Activated CD4-positive, alpha-beta T cell treated with anti-CD3 and anti-CD28 coated beads, Interleukin-2, amount 10 ng/mL, durations not matched to agents 7 days and 5 days (primary cell): ENCODE measurements around the gene BTBD9. TPM values are rescaled to one million over a fixed set of nuclear protein-coding genes. Genes with fewer than 3 reads are reported as not detected.

Experiments used
- CTCF ChIA-PET: fragments of 350-600 bp; sonication (Branson Sonifier 250); formaldehyde crosslinking; loops from one replicate; lab custom pipeline; 2021; ENCODE audit warnings: antibody characterized with exemption; lab: Charles Lee
- POLR2A ChIA-PET: fragments of 350-600 bp; sonication (Branson Sonifier 250); formaldehyde crosslinking; loops from one replicate; lab custom pipeline; 2021; ENCODE audit warnings: antibody characterized with exemption; lab: Charles Lee
- DNase-seq: peaks from one replicate; pipeline ENCODE4 v3.0.0-alpha.2; 2020
- H3K27ac Mint-ChIP-seq: one replicate; pipeline ENCODE4 v1.8.0; 2021; ENCODE audit warnings: mild to moderate bottlenecking, moderate library complexity, mixed read lengths
- H3K27me3 Mint-ChIP-seq: one replicate; pipeline ENCODE4 v1.8.0; 2021; ENCODE audit warnings: mixed read lengths
- H3K36me3 Mint-ChIP-seq: one replicate; pipeline ENCODE4 v1.8.0; 2021; ENCODE audit warnings: low read depth, mixed read lengths
- H3K4me1 Mint-ChIP-seq: one replicate; pipeline ENCODE4 v1.8.0; 2021; ENCODE audit warnings: mixed read lengths
- H3K4me3 Mint-ChIP-seq: one replicate; pipeline ENCODE4 v1.8.0; 2021; ENCODE audit warnings: mild to moderate bottlenecking, moderate library complexity, mixed read lengths
- H3K9me3 Mint-ChIP-seq: one replicate; pipeline ENCODE4 v1.8.0; 2021; ENCODE audit warnings: mixed read lengths
- total RNA-seq, 2 experiments: library from RNA; stranded (reverse); gene quantifications; one replicate each; pipeline ENCODE4 v1.2.3, GENCODE V29; 2021

BTBD9 gene
- total RNA-seq, 2 experiments from 2014 or later, result 12.0 to 12.6 TPM

DNA sequence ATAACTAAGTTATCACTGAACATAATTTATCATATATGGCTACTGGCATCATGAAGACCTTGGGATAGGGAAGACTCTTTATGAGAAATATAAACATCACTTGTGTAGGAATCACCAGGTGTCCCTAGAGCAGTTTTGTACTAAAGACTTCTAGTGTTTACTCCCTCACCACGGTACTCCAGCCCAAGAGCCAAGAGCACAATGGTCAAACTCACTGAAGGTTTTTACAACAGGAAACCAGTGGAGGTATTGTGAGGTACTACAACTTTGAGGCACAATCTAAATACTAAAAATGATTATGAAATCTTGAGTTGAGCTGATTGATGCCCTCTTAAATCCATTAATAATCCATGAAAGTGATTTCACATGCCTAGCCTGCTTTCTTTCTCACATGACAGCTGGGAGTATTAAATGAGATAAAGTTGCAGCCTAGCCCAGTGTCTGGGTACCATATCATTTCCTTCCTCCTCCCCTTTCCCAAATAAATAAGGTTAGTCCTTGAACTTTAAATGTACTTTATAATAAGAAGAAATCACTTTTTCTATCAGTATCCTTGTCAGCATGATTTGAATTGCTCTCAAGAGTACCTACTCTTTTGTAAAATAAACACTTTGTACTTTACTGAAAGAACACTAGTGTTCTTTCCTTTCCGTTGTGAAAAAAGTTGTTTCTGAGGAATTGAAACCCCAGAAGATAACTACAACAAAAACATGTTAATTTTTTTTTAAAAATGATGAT, 36.7 kb upstream of the BTBD9 start:
- CTCF ChIA-PET, result interaction anchor here (1.0 kb wide), 1 partner anchor 9 kb away, joined by 4 read pairs; no protein-coding TSS in a partner anchor
- peaks cover 30% of the 10 kb centered on the region for H3K4me1 Mint-ChIP-seq
- H3K27me3 Mint-ChIP-seq, result no peaks in the 10 kb centered on the region
- peaks cover 50% of the 10 kb centered on the region for H3K36me3 Mint-ChIP-seq
- DNase-seq, result no peak
- no peak overlapping the region for H3K4me3 Mint-ChIP-seq
- H3K27ac Mint-ChIP-seq, result no peak overlapping the region
- POLR2A ChIA-PET, result no interaction called here
- H3K9me3 Mint-ChIP-seq, result no peaks in the 10 kb centered on the region

DNA sequence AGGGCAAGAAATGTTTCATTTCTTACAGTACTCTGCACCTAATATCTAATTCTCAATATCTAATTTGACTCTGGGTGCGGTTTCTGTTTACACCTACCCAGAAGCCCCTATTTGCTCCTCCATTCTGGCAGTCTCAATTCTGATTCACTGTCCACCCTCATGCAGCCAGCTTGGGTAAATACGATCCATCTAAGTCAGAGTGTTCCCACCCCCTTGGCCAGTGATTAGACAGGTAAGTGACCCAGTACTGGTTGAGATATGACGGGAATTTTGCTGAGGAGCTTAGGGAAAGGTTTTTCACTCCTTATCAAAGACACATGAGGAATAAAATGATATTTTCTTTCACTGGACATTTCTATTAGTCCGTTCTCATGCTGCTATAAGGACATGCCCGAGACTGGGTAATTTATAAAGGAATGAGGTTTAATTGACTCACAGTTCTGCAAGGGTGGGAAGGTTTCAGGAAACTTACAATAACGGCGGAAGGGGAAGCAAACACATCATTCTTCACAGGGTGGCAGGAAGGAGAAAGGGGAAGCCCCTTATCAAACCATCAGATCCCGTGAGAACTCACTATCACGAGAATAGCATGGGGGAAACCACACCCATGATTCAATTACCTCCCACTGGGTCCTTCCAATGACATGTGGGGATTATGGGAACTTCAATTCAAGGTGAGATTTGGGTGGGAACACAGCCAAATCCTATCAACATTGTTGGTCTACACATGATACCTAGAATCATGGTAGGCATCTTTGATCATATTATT, 33.9 kb upstream of the BTBD9 start:
- ChIA-PET POLR2A (no interaction called here), CTCF (interaction anchor here (0.5 to 1.3 kb wide), 4 partner anchors 16 to 32 kb away, joined by 3 read pairs; no protein-coding TSS in a partner anchor)
- Mint-ChIP-seq H3K4me1 (peaks cover 30% of the 10 kb centered on the region), H3K9me3 (no peaks in the 10 kb centered on the region), H3K36me3 (peaks cover 42% of the 10 kb centered on the region), H3K27ac (no peak overlapping the region), H3K4me3 (no peak overlapping the region), H3K27me3 (no peaks in the 10 kb centered on the region)
- DNase-seq, result peak; percentile 8

- H3K4me1 Mint-ChIP-seq, result peaks cover 24% of the 10 kb centered on the region
- H3K27ac Mint-ChIP-seq, result no peak overlapping the region
- DNase-seq, result peak; percentile 45
- H3K9me3 Mint-ChIP-seq, result no peaks in the 10 kb centered on the region
- no peak overlapping the region for H3K4me3 Mint-ChIP-seq
- H3K27me3 Mint-ChIP-seq, result no peaks in the 10 kb centered on the region
- peaks cover 34% of the 10 kb centered on the region for H3K36me3 Mint-ChIP-seq
- ChIA-PET POLR2A (no interaction called here), CTCF (interaction anchor here (1.2 kb wide), 1 partner anchor 14 kb away, joined by 3 read pairs; no protein-coding TSS in a partner anchor)
Observed at GRCh38 chr6:38671885-38672467, 32.2 kb upstream of the BTBD9 start.

- H3K4me1 Mint-ChIP-seq, result no peaks in the 10 kb centered on the region
- H3K27ac Mint-ChIP-seq, result no peak overlapping the region
- peaks cover 3% of the 10 kb centered on the region for H3K36me3 Mint-ChIP-seq
- DNase-seq, result no peak
- no peaks in the 10 kb centered on the region for H3K9me3 Mint-ChIP-seq
- no peaks in the 10 kb centered on the region for H3K27me3 Mint-ChIP-seq
- H3K4me3 Mint-ChIP-seq, result no peak overlapping the region
- ChIA-PET CTCF (interaction anchor here (1.1 kb wide), 1 partner anchor 14 kb away, joined by 3 read pairs; no protein-coding TSS in a partner anchor), POLR2A (no interaction called here)
Observed at GRCh38 chr6:38658418-38659167, 18.9 kb upstream of the BTBD9 start.

- POLR2A ChIA-PET, result no interaction called here
- H3K27me3 Mint-ChIP-seq, result no peaks in the 10 kb centered on the region
- H3K4me3 Mint-ChIP-seq, result no peak overlapping the region
- H3K27ac Mint-ChIP-seq, result no peak overlapping the region
- H3K4me1 Mint-ChIP-seq, result no peaks in the 10 kb centered on the region
- no peaks in the 10 kb centered on the region for H3K9me3 Mint-ChIP-seq
- H3K36me3 Mint-ChIP-seq, result peaks cover 3% of the 10 kb centered on the region
- DNase-seq, result no peak
- CTCF ChIA-PET, result interaction anchor here (0.6 kb wide), 1 partner anchor 8 kb away, joined by 4 read pairs; no protein-coding TSS in a partner anchor
Observed at GRCh38 chr6:38656896-38657295, 17.2 kb upstream of the BTBD9 start.

- CTCF ChIA-PET, result interaction anchor here (0.7 kb wide), 1 partner anchor 39 kb away, joined by 3 read pairs; no protein-coding TSS in a partner anchor
- POLR2A ChIA-PET, result no interaction called here
- peaks cover 5% of the 10 kb centered on the region for H3K36me3 Mint-ChIP-seq
- no peak overlapping the region for H3K4me3 Mint-ChIP-seq
- no peaks in the 10 kb centered on the region for H3K27me3 Mint-ChIP-seq
- H3K4me1 Mint-ChIP-seq, result no peaks in the 10 kb centered on the region
- H3K9me3 Mint-ChIP-seq, result peaks cover 5% of the 10 kb centered on the region
- no peak for DNase-seq
- no peak overlapping the region for H3K27ac Mint-ChIP-seq
Observed at GRCh38 chr6:38654263-38654662, 14.5 kb upstream of the BTBD9 start.

DNA sequence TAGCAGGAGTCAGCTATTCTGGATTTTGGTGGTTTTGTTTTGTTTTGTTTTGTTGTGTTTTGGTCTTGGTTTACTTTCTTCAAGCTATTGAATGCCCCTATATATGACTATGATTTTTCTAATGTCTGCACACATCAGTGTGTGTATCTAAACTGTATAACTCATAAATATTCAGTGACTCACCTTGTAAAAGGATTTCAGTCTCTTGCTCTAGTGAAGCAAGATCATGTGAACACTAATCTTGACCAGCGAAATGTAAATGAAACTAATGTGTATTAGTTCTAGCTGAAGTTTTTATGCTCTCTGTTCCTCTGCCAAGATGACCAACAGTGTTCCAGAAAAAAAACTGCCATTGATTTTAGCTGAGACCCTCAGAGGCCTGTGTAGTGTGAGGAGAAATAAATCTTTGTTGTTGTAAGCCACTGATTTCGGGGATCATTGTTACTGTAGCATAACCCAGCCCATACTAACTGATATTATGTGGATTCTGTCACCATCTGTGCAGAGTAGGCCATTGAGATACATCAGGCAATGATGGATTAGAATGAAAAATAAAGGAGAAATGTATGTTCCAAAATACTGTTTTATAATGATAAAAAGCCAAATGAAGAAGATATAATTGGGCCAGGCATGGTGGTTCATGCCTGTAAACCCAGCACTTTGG, 11.5 kb upstream of the BTBD9 start:
- no peak overlapping the region for H3K27ac Mint-ChIP-seq
- no peak for DNase-seq
- POLR2A ChIA-PET, result no interaction called here
- peaks cover 5% of the 10 kb centered on the region for H3K9me3 Mint-ChIP-seq
- peaks cover 1% of the 10 kb centered on the region for H3K36me3 Mint-ChIP-seq
- H3K4me1 Mint-ChIP-seq, result no peaks in the 10 kb centered on the region
- no peaks in the 10 kb centered on the region for H3K27me3 Mint-ChIP-seq
- no peak overlapping the region for H3K4me3 Mint-ChIP-seq
- CTCF ChIA-PET, result interaction anchor here (0.5 kb wide), 1 partner anchor 924 kb away, joined by 3 read pairs; no protein-coding TSS in a partner anchor

- no peak overlapping the region for H3K27ac Mint-ChIP-seq
- CTCF ChIA-PET, result no interaction called here
Observed at GRCh38 chr6:38650207-38650752, 10.6 kb upstream of the BTBD9 start.

GRCh38 chr6:38649744-38650143, 10.0 kb upstream of the BTBD9 start:
- peaks cover 1% of the 10 kb centered on the region for H3K36me3 Mint-ChIP-seq
- H3K4me1 Mint-ChIP-seq, result no peaks in the 10 kb centered on the region
- POLR2A ChIA-PET, result no interaction called here
- no peak overlapping the region for H3K4me3 Mint-ChIP-seq
- H3K27me3 Mint-ChIP-seq, result no peaks in the 10 kb centered on the region
- H3K9me3 Mint-ChIP-seq, result peaks cover 5% of the 10 kb centered on the region
- no peak overlapping the region for H3K27ac Mint-ChIP-seq
- CTCF ChIA-PET, result interaction anchor here (1.0 kb wide), 1 partner anchor 10 kb away, joined by 3 read pairs; the partner anchor contains the start of gene BTBD9
- DNase-seq, result no peak

More at GRCh38 chr6:38650207-38650752, 10.6 kb upstream of the BTBD9 start:
- peaks cover 1% of the 10 kb centered on the region for H3K36me3 Mint-ChIP-seq
- no peaks in the 10 kb centered on the region for H3K27me3 Mint-ChIP-seq
- peaks cover 5% of the 10 kb centered on the region for H3K9me3 Mint-ChIP-seq
- no peak overlapping the region for H3K4me3 Mint-ChIP-seq
- no peak for DNase-seq
- POLR2A ChIA-PET, result no interaction called here
- no peaks in the 10 kb centered on the region for H3K4me1 Mint-ChIP-seq

DNA sequence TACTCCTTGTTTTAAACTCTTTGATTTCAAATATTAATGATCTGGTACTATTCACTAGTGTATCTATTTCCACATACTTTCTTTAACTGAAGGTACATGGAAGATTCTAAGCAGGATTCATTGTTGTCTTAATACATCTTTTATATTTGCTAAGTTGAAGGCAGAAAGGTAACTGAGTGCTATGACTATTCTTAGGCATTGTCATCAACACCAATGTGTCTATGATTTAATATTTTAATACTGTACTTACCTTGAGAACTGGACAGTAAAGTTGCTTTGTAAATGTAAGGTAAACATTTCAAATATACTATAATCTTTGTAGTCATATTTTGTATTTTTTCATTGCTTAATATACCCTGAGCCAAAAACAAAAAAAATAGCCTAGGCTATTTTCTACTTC, 8.9 kb upstream of the BTBD9 start:
- ChIA-PET CTCF (interaction anchor here (0.7 kb wide), 1 partner anchor 8 kb away, joined by 4 read pairs; no protein-coding TSS in a partner anchor), POLR2A (no interaction called here)
- peaks cover 5% of the 10 kb centered on the region for H3K9me3 Mint-ChIP-seq
- no peak overlapping the region for H3K4me3 Mint-ChIP-seq
- H3K27me3 Mint-ChIP-seq, result no peaks in the 10 kb centered on the region
- no peaks in the 10 kb centered on the region for H3K4me1 Mint-ChIP-seq
- no peak overlapping the region for H3K27ac Mint-ChIP-seq
- peaks cover 1% of the 10 kb centered on the region for H3K36me3 Mint-ChIP-seq
- DNase-seq, result no peak

GRCh38 chr6:38646166-38646878, 6.6 kb upstream of the BTBD9 start:
- Mint-ChIP-seq H3K4me1 (peaks cover 5% of the 10 kb centered on the region), H3K27ac (no peak overlapping the region), H3K4me3 (no peak overlapping the region), H3K36me3 (peaks cover 5% of the 10 kb centered on the region), H3K27me3 (no peaks in the 10 kb centered on the region), H3K9me3 (peaks cover 3% of the 10 kb centered on the region)
- POLR2A ChIA-PET, result no interaction called here
- CTCF ChIA-PET, result no interaction called here
- no peak for DNase-seq
